WI38 (cell line): Measurements from ENCODE around the gene TPST2.

Experiments used
- H3K4me3 ChIP-seq: 2 replicates; pipeline ENCODE4 v1.5.1; 2011; ENCODE audit warnings: low read depth, mild to moderate bottlenecking, control low read depth, low read length
- TF ChIP-seq, protein P1 (sequence below): IDR thresholded peaks from 2 replicates; pipeline ENCODE4 v1.5.1; 2012; ENCODE audit warnings: low read depth, mild to moderate bottlenecking, control low read depth, low read length

The TPST2 gene

GRCh38 chr22:26549902-26550497, 39.9 kb downstream of the TPST2 start:
- TF ChIP-seq, protein P1, sequence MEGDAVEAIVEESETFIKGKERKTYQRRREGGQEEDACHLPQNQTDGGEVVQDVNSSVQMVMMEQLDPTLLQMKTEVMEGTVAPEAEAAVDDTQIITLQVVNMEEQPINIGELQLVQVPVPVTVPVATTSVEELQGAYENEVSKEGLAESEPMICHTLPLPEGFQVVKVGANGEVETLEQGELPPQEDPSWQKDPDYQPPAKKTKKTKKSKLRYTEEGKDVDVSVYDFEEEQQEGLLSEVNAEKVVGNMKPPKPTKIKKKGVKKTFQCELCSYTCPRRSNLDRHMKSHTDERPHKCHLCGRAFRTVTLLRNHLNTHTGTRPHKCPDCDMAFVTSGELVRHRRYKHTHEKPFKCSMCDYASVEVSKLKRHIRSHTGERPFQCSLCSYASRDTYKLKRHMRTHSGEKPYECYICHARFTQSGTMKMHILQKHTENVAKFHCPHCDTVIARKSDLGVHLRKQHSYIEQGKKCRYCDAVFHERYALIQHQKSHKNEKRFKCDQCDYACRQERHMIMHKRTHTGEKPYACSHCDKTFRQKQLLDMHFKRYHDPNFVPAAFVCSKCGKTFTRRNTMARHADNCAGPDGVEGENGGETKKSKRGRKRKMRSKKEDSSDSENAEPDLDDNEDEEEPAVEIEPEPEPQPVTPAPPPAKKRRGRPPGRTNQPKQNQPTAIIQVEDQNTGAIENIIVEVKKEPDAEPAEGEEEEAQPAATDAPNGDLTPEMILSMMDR = no peak
- H3K4me3 ChIP-seq = no peak overlapping the region

DNA sequence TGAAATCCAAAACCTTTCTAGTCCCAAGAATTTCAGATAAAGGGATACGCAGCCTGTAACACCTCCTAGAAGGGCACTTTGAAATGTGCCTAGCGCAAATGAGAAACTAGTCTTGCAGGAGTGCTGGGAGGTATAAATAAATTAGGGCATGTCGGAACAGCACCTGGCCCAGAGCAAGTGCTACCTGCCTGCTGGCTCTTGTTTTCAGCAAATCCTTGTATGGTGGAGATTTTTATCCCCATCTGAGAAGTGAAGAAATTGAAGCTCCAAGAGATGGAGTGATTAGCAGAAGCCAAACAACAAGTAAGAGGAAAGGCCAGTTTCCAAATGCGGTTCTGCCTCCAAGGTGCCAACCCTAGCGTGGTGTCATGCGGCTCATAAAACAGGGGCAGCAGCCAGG, 40.9 kb downstream of the TPST2 start:
- no peak overlapping the region for H3K4me3 ChIP-seq
- TF ChIP-seq, protein P1 = no peak

DNA sequence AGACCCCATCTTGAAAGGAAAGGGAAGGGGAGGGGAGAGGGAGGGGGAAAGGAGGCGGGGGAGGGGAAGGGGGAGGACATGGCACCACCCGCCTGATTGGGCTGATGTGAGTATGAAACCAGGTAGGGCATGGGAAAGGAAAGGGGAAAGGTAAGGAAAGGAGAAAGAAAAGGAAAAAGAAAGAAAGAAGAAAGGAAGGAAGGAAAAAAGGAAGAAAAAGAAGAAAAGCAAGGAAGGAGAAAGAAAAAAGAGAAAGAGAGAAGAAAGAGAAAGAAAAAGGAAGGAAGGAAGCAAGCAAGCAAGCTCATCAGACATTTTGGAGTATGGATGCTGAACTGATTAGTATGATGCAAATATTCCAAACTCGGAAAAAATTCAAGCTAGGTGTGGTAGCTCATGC, 41.6 kb downstream of the TPST2 start:
- TF ChIP-seq, protein P1 = no peak
- H3K4me3 ChIP-seq = no peak overlapping the region

DNA sequence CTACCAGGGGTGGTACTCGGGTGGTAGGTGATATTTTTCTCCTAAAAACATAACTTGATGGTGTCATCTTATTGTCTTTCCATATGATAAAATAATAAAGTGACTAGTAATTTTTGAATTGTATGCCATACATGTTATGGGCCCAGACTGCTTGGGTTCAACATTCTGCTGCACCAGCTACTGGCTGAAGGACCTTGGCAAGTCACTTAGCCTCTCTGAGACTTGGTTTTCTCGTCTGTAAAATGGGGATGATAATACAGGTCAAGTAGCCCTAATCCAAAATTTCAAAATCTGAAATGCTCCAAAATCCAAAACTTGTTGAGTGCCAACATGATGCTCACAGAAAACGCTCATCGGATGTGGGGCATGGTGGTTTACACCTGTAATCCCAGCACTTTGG, 42.1 kb downstream of the TPST2 start:
- no peak overlapping the region for H3K4me3 ChIP-seq
- TF ChIP-seq, protein P1 = no peak

DNA sequence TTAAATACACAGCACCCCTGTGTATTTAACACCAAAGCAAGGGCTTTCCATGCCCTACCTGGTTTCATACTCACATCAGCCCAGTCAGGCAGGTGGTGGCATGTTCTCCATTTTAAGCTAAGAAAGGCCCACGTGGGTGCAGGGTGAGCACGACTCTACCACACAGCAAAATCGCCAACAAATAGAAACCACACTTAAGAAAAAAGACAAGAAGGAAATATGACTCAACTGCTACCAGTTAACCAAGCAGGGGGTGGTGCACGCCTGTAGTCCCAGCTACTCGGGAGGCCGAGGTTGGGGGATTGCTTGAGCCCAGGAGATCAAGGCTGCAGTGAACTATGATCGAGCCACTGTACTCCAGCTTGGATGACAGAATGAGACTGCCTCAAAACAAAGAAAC, 42.5 kb downstream of the TPST2 start:
- TF ChIP-seq, protein P1 = no peak
- H3K4me3 ChIP-seq = no peak overlapping the region

DNA sequence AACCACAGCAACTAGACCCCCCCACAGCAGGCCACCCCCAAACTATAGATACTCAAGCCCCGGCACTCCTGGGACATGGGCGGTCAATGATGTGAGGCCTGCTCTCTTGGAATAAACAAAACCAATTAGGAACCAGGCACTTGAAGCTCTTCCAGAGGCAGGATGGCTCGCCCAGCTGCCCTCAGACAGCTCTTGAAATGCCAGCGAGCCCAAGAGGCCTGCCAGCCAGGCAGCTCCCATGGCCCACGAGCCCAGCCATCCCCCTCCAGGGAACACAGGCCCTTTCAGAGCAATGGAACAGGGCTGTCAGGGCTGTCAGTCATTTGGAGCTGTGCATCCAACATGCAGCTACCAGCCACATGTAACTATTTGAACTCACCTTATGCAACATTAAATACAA, 43.6 kb downstream of the TPST2 start:
- TF ChIP-seq, protein P1 = no peak

DNA sequence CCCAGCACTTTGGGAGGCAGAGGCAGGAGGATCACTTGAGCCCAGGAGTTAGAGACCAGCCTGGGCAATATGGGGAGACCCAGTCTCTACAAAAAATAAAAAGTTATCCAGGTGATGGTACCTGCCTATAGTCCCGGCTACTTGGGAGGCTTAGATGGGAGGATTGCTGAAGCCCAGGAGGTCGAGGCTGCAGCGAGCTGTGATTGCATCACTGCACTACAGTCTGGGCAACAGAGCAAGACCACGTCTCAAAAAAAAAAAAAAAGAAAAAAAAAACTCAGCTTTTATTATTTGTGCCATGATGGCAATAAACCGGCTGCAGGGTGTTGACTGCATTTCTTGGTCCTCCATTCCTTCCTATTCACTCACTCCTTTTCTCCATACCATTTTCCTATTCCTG, 44.1 kb downstream of the TPST2 start:
- H3K4me3 ChIP-seq = no peak overlapping the region
- TF ChIP-seq, protein P1 = no peak

More for the DNA sequence above, 43.6 kb downstream of the TPST2 start:
- no peak overlapping the region for H3K4me3 ChIP-seq
